Type B pancreatic cell (in vitro differentiated cells): Measurements from ENCODE around the gene CREB5. TPM values are rescaled to one million over a fixed set of nuclear protein-coding genes. Genes with fewer than 3 reads are reported as not detected.

Experiments used
- DNase-seq: peaks from one replicate; pipeline ENCODE4 v3.0.0; 2021; ENCODE audit warnings: mixed read lengths; ENCODE audit not compliant: unreplicated experiment; ENCODE audit errors: extremely low spot score
- H3K27ac Mint-ChIP-seq: 2 replicates; pipeline ENCODE4 v1.8.0; 2021; ENCODE audit warnings: mild to moderate bottlenecking, mixed read lengths
- H3K27me3 Mint-ChIP-seq: 2 replicates; pipeline ENCODE4 v1.8.0; 2021; ENCODE audit warnings: mixed read lengths
- H3K36me3 Mint-ChIP-seq: 2 replicates; pipeline ENCODE4 v1.8.0; 2021; ENCODE audit warnings: mixed read lengths
- H3K4me1 Mint-ChIP-seq: one replicate; pipeline ENCODE4 v1.8.0; 2021; ENCODE audit warnings: mixed read lengths; ENCODE audit not compliant: unreplicated experiment
- H3K4me3 Mint-ChIP-seq: 2 replicates; pipeline ENCODE4 v1.8.0; 2021; ENCODE audit warnings: mild to moderate bottlenecking, mixed read lengths
- H3K9me3 Mint-ChIP-seq: 2 replicates; pipeline ENCODE4 v1.8.0; 2021; ENCODE audit warnings: mixed read lengths
- total RNA-seq: library from RNA; stranded (reverse); gene quantifications from 2 replicates; pipeline ENCODE4 v1.2.1, GENCODE V29; 2021; ENCODE audit warnings: low replicate concordance
- TF ChIP-seq, protein P1 (sequence below): fragments of 200-600 bp; sonication (generic); conservative IDR thresholded peaks from 2 replicates; pipeline ENCODE4 v1.5.0; 2021; ENCODE audit warnings: antibody characterized with exemption, mild to moderate bottlenecking

The CREB5 gene
- total RNA-seq, 1 donor from 2014 or later = 31.0 TPM

DNA sequence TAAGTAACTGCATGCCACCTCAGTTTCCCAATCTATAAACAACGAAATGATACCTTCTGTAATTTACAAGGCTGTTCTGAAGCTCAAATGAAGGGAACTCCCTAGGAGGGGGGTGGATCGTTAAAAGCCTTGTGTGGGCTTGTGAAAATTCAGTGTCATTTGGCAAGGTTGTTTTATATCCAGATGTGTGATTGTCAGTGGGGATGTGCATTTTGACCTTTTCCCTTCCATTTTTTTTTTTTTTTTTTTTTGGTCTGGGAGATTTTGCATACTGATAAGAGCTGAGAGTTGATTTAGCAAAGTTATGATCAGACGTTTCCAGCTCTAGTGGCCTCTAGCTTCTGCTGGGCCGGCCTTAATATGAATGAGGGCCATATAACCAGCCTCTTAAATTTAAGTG, 22.8 kb downstream of the CREB5 start:
- no peak for DNase-seq
- no peaks in the 10 kb centered on the region for H3K36me3 Mint-ChIP-seq
- no peak overlapping the region for H3K27ac Mint-ChIP-seq
- no peaks in the 10 kb centered on the region for H3K9me3 Mint-ChIP-seq
- peaks cover 16% of the 10 kb centered on the region for H3K27me3 Mint-ChIP-seq
- TF ChIP-seq, protein P1, sequence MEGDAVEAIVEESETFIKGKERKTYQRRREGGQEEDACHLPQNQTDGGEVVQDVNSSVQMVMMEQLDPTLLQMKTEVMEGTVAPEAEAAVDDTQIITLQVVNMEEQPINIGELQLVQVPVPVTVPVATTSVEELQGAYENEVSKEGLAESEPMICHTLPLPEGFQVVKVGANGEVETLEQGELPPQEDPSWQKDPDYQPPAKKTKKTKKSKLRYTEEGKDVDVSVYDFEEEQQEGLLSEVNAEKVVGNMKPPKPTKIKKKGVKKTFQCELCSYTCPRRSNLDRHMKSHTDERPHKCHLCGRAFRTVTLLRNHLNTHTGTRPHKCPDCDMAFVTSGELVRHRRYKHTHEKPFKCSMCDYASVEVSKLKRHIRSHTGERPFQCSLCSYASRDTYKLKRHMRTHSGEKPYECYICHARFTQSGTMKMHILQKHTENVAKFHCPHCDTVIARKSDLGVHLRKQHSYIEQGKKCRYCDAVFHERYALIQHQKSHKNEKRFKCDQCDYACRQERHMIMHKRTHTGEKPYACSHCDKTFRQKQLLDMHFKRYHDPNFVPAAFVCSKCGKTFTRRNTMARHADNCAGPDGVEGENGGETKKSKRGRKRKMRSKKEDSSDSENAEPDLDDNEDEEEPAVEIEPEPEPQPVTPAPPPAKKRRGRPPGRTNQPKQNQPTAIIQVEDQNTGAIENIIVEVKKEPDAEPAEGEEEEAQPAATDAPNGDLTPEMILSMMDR = no peak
- no peak overlapping the region for H3K4me3 Mint-ChIP-seq
- H3K4me1 Mint-ChIP-seq = peaks cover 17% of the 10 kb centered on the region

GRCh38 chr7:28435732-28436378, 23.5 kb downstream of the CREB5 start:
- TF ChIP-seq, protein P1 = no peak

GRCh38 chr7:28440055-28440601, 27.8 kb downstream of the CREB5 start:
- Mint-ChIP-seq H3K27ac (no peak overlapping the region), H3K36me3 (peaks cover 13% of the 10 kb centered on the region), H3K4me1 (peaks cover 12% of the 10 kb centered on the region), H3K27me3 (peaks cover 22% of the 10 kb centered on the region), H3K9me3 (no peaks in the 10 kb centered on the region), H3K4me3 (no peak overlapping the region)
- DNase-seq = no peak
- TF ChIP-seq, protein P1 = no peak

More at GRCh38 chr7:28435732-28436378, 23.5 kb downstream of the CREB5 start:
- Mint-ChIP-seq H3K27me3 (peaks cover 16% of the 10 kb centered on the region), H3K9me3 (no peaks in the 10 kb centered on the region), H3K27ac (no peak overlapping the region), H3K4me3 (no peak overlapping the region), H3K36me3 (no peaks in the 10 kb centered on the region), H3K4me1 (peaks cover 17% of the 10 kb centered on the region)
- DNase-seq = no peak

DNA sequence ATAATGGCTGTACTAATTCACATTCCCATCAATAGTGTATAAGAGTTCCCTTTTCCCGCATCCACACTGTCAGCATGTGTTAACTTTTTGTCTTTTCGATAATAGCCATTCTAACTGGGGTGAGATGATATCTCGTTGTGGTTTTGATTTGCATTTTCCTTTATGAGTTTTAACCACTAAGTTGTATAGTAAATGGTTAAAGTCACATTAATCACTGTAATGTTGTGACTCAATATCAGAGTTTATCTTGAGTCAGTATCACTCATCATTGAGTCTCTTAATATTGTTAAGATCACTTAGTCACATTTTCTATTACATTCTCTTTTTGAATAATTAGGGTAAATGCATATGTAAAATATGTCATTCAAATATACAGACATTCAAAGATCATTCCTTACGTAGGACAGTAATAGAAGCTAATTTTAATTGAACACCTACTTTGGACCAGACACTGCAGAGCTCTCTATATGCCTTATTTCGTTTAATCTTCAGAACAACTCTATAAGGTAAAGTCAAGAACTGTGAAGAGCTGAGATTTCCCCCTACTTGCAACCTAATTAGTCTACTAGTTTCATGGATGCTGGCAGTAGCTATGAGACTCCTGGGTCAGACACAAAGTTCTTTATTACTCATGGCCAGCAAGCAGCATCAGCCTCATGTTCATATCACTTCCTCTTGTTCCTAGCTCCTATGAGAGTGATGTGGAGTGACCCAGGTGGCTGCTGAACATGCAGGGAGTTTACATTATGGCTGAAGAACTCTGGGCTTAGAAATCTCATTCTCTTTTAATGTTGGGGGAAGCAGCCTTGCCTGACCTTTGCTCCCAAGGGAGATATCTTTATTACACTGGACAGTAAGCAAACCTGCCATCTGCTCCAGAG, 30.5 kb downstream of the CREB5 start:
- H3K4me1 Mint-ChIP-seq = no peaks in the 10 kb centered on the region
- DNase-seq = no peak
- no peak overlapping the region for H3K4me3 Mint-ChIP-seq
- no peak overlapping the region for H3K27ac Mint-ChIP-seq
- peaks cover 13% of the 10 kb centered on the region for H3K36me3 Mint-ChIP-seq
- H3K9me3 Mint-ChIP-seq = no peaks in the 10 kb centered on the region
- H3K27me3 Mint-ChIP-seq = peaks cover 21% of the 10 kb centered on the region
- TF ChIP-seq, protein P1 = no peak

DNA sequence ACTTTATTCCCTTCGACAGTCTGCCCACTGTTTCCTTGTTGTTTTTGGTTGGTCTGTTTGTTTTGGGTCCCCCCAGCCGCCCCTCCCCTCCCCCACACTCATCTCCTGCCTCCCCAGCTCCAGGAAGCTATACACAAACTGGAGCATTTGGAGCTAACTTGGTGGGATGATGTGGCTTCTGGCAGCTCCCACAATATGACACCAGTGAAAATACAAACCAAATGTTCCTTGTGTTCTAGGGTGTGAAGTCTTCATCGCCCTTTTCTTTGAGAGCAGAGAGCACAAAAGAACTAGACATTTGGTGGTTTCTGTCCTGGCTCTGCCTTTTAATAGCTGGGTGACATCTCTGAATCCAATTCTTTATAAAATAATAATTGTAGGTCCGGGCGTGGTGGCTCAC, 33.8 kb downstream of the CREB5 start:
- TF ChIP-seq, protein P1 = no peak
- Mint-ChIP-seq H3K4me3 (no peak overlapping the region), H3K27me3 (peaks cover 26% of the 10 kb centered on the region), H3K36me3 (peaks cover 13% of the 10 kb centered on the region), H3K4me1 (no peaks in the 10 kb centered on the region), H3K9me3 (no peaks in the 10 kb centered on the region), H3K27ac (no peak overlapping the region)
- no peak for DNase-seq
